GM12891 (cell line): ENCODE measurements around the gene NXF1.

Source experiments
- PAX5 ChIP-seq: IDR thresholded peaks from 2 replicates; pipeline ENCODE4 v1.6.1; 2011; ENCODE audit warnings: low read length, moderate library complexity, mild to moderate bottlenecking; ENCODE audit not compliant: insufficient read depth, severe bottlenecking
- POLR2A ChIP-seq: IDR thresholded peaks from 2 replicates; pipeline ENCODE4 v1.6.1; 2011; ENCODE audit warnings: low read depth, low read length, control low read depth
- POLR2AphosphoS5 ChIP-seq: IDR thresholded peaks from 2 replicates; pipeline ENCODE4 v1.6.1; 2011; ENCODE audit warnings: low read depth, low read length, control low read depth
- POU2F2 ChIP-seq: IDR thresholded peaks from 2 replicates; pipeline ENCODE4 v1.6.1; 2011; ENCODE audit warnings: low read depth, mild to moderate bottlenecking, control low read depth, low read length, moderate library complexity
- SPI1 ChIP-seq: IDR thresholded peaks from 2 replicates; pipeline ENCODE4 v1.6.1; 2011; ENCODE audit warnings: low read depth, low read length, control low read depth
- TAF1 ChIP-seq: IDR thresholded peaks from 2 replicates; pipeline ENCODE4 v1.6.1; 2011; ENCODE audit warnings: low read depth, low read length, control low read depth

GRCh38 chr11:62835336-62835735 lies 30.1 kb upstream of the NXF1 start:
- TF ChIP-seq POLR2A (no peak), POLR2AphosphoS5 (no peak), SPI1 (no peak), TAF1 (no peak), POU2F2 (no peak), PAX5 (no peak)
